Prostate gland (tissue), 2 donors: Measurements from ENCODE around the gene C18orf63.

Experiments used
- CTCF ChIP-seq, 4 experiments: fragments of 200-600 bp in 2 of 4; fragments of 450-650 bp in 2 of 4; sonication (generic) in 2 of 4; IDR thresholded peaks; 1 replicate in 3 of 4; 2 replicates in 1 of 4; pipeline ENCODE4 v1.5.1; 2016 to 2019; ENCODE audit warnings: antibody characterized with exemption in 4 of 4, mild to moderate bottlenecking in 2 of 4, moderate library complexity in 2 of 4
- POLR2A ChIP-seq: fragments of 450-650 bp; IDR thresholded peaks from one replicate; pipeline ENCODE4 v1.6.1; 2016; ENCODE audit warnings: antibody characterized with exemption, mild to moderate bottlenecking
- POLR2AphosphoS5 ChIP-seq: sonication (generic); formaldehyde crosslinking; IDR thresholded peaks from one replicate; pipeline ENCODE4 v1.6.1; 2017; ENCODE audit warnings: antibody characterized with exemption

GRCh38 chr18:74388227-74388626, 72.6 kb downstream of the C18orf63 start:
- TF ChIP-seq CTCF (IDR thresholded peaks at IDR 0.05) (no peak), POLR2A (no peak), POLR2AphosphoS5 (no peak)
